ENCODE results near the gene MMP25. TPM values are rescaled to one million over a fixed set of nuclear protein-coding genes. Genes with fewer than 3 reads are reported as not detected.

MMP25 gene
- total RNA-seq, 4 donors from 2014 or later, result 0.49 to 1.6 (median 0.70) TPM

DNA sequence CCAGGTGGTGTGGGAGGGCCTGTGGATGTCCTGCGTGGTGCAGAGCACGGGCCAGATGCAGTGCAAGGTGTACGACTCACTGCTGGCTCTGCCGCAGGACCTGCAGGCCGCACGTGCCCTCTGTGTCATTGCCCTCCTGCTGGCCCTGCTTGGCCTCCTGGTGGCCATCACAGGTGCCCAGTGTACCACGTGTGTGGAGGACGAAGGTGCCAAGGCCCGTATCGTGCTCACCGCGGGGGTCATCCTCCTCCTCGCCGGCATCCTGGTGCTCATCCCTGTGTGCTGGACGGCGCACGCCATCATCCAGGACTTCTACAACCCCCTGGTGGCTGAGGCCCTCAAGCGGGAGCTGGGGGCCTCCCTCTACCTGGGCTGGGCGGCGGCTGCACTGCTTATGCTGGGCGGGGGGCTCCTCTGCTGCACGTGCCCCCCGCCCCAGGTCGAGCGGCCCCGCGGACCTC, 32.8 kb upstream of the MMP25 start:
- Histone ChIP-seq H3K27me3 (no peaks in the 10 kb centered on the region), H3K4me1 (peaks cover 15 to 23% of the 10 kb centered on the region in 2 donors), H3K36me3 (no peaks in the 10 kb centered on the region), H3K27ac (no peak overlapping the region), H3K4me3 (replicated peaks in 1 of 3) (no peak overlapping the region), H3K9me3 (no peaks in the 10 kb centered on the region)
- no peak for TF ChIP-seq POLR2A (IDR thresholded peaks at IDR 0.05)
- TF ChIP-seq, protein P1, sequence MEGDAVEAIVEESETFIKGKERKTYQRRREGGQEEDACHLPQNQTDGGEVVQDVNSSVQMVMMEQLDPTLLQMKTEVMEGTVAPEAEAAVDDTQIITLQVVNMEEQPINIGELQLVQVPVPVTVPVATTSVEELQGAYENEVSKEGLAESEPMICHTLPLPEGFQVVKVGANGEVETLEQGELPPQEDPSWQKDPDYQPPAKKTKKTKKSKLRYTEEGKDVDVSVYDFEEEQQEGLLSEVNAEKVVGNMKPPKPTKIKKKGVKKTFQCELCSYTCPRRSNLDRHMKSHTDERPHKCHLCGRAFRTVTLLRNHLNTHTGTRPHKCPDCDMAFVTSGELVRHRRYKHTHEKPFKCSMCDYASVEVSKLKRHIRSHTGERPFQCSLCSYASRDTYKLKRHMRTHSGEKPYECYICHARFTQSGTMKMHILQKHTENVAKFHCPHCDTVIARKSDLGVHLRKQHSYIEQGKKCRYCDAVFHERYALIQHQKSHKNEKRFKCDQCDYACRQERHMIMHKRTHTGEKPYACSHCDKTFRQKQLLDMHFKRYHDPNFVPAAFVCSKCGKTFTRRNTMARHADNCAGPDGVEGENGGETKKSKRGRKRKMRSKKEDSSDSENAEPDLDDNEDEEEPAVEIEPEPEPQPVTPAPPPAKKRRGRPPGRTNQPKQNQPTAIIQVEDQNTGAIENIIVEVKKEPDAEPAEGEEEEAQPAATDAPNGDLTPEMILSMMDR (IDR thresholded peaks at IDR 0.05), result no peak
- intact Hi-C loops (cut with DNase I), result no loop called here
- WGBS, 2 donors, result 40 to 58% methylated on average over 1 to 14 of the region's 27 CpGs
- DNase-seq, result no peak

DNA sequence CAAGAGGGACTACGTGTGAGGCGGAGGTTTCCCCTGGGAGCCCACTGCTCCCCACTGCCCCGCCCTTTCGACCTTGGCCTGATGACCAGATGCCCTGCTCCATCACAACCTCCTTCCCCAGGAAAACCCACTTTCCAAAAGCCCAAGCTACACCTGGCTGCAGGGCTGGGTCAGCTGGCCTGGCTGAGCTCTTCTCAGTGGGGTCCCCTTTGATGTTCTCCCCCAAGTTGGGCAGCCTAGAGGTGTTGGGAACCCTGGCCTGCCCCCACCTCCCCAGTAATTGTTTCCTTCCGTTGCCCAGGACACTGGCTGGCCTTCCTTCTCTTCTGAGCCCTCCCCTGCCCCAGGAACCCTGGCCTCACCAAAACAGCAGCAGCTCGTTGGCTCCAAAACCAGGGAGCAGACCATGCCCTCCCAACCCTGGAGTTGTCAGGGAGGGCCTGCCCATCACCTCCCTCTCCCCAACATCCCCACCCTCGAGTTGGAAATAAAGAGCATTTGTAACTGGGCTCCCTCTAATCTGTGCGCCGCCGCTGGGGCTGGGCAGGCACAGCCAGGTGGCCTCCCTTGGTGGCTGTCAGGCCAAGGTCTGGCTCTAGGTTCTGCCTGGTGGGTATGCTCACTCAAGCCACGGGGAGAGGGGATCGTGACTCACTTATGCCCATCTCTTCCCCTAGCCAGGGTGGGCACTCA, 32.2 kb upstream of the MMP25 start:
- Histone ChIP-seq H3K27ac (no peak overlapping the region), H3K9me3 (no peaks in the 10 kb centered on the region), H3K4me3 (replicated peaks in 1 of 3) (no peak overlapping the region), H3K27me3 (no peaks in the 10 kb centered on the region), H3K36me3 (no peaks in the 10 kb centered on the region), H3K4me1 (peaks cover 15 to 25% of the 10 kb centered on the region in 2 donors)
- 65 to 70% methylated on average over 6 to 9 of the region's 12 CpGs for WGBS, 2 donors
- intact Hi-C loops (cut with DNase I), result no loop called here
- DNase-seq, result no peak
- no peak for TF ChIP-seq POLR2A (IDR thresholded peaks at IDR 0.05)
- TF ChIP-seq, protein P1 (IDR thresholded peaks at IDR 0.05), result no peak

DNA sequence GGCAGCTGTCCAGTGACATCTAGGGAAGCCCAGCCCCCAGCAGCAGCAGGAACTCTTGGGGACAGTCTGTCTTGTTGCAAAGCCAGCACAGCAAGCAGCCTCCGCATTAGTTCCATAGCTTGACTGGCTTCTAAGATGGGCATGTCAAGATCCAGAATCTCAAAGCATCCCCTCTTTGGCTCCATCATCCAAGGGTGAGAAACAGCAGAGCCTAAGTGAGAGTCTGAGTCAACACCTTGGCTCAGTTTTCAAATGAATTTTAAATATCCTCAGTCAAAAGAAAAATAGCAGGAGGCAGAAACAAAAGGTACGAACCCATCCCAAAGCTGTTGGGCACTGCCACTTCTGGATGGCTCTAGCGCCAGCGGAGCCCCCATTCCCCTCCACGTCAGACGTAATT, 31.4 kb upstream of the MMP25 start:
- Histone ChIP-seq H3K4me3 (replicated peaks in 1 of 3) (no peak overlapping the region), H3K36me3 (no peaks in the 10 kb centered on the region), H3K9me3 (no peaks in the 10 kb centered on the region), H3K27ac (no peak overlapping the region), H3K4me1 (peaks cover 11 to 29% of the 10 kb centered on the region in 2 donors), H3K27me3 (no peaks in the 10 kb centered on the region)
- no peak for DNase-seq
- intact Hi-C loops (cut with DNase I), result no loop called here
- 83 to 93% methylated on average over 6 of the region's 6 CpGs for WGBS, 2 donors
- no peak for TF ChIP-seq POLR2A (IDR thresholded peaks at IDR 0.05)
- TF ChIP-seq, protein P1 (IDR thresholded peaks at IDR 0.05), result no peak

DNA sequence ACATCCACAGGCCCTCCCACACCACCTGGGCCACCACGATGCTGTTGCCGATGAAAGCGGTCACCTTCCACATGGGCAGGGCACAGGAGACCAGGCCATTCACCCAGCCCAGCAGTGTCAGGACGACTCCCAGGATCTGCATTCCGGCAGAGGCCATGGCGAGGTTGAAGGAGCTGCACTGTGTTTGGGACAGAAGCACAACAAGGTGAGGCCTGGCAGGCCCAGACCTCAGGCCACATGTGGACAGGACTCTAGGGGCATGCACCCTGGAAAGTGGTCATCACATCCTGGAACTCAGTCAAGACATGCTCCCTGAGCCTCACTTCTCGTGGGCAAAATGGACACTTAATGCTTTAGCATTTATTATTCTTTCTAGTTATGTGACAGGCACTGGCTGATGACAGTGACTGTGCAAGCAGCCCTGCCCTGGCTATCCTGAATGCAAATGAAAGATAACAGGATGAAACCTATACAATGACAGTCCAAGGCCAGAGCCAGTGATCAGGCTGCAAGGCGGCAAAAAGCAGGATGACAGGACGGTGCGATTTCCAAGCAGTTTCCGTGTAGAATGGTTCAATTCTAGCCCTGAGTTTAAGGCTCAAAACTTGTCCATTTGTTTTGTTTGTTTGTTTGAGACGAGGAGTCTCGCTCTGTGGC, 30.4 kb upstream of the MMP25 start:
- no peaks in the 10 kb centered on the region for H3K27me3 ChIP-seq
- TF ChIP-seq POLR2A (IDR thresholded peaks at IDR 0.05), result no peak
- TF ChIP-seq, protein P1 (IDR thresholded peaks at IDR 0.05), result no peak
- peaks cover 10 to 27% of the 10 kb centered on the region in 2 donors for H3K4me1 ChIP-seq
- H3K27ac ChIP-seq, result no peak overlapping the region
- no peak overlapping the region for H3K4me3 ChIP-seq (replicated peaks in 1 of 3)
- WGBS, 2 donors, result 86 to 89% methylated on average over 11 to 13 of the region's 13 CpGs
- no peaks in the 10 kb centered on the region for H3K36me3 ChIP-seq
- DNase-seq, result no peak
- H3K9me3 ChIP-seq, result no peaks in the 10 kb centered on the region
- intact Hi-C loops (cut with DNase I), result no loop called here

DNA sequence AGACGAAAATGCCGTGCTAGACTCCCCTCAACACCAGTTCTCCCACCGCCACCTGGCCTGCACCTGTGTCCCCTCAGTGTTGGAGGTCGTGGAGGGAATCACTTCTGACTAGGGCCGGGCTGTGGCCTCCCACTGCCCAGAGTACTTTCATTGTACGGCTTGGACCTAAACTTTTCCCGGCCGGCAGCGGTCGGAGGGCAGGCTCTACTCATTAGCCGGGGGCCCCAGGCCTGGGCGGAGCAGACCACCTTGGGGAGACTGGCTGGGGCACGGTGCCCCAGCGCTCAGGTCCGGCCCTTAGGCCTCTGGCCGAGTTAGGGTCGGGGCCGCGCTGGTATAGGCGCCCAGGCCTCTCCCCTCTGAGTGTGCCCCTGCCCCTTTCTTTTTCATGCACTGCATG, 29.0 kb upstream of the MMP25 start:
- Histone ChIP-seq H3K4me3 (replicated peaks in 1 of 3) (no peak overlapping the region), H3K27ac (no peak overlapping the region), H3K27me3 (no peaks in the 10 kb centered on the region), H3K36me3 (no peaks in the 10 kb centered on the region), H3K4me1 (peaks cover 24 to 34% of the 10 kb centered on the region in 2 donors), H3K9me3 (no peaks in the 10 kb centered on the region)
- 54 to 82% methylated on average over 8 to 18 of the region's 20 CpGs for WGBS, 2 donors
- intact Hi-C loops (cut with DNase I), result no loop called here
- DNase-seq, result no peak
- no peak for TF ChIP-seq POLR2A (IDR thresholded peaks at IDR 0.05)
- TF ChIP-seq, protein P1 (IDR thresholded peaks at IDR 0.05), result no peak
